SH-SY5Y (cell line): ENCODE data around the gene TARS2.

Experiments
- GATA2 ChIP-seq: IDR thresholded peaks from 2 replicates; pipeline ENCODE4 v1.6.1; 2011; ENCODE audit warnings: mild to moderate bottlenecking, low read depth, low read length
- GATA3 ChIP-seq: IDR thresholded peaks from 2 replicates; pipeline ENCODE4 v1.6.1; 2011; ENCODE audit warnings: low read depth, mild to moderate bottlenecking, low read length, moderate library complexity

TARS2 gene

GRCh38 chr1:150486966-150487762 is at the start of gene TARS2:
TARS2 (plus strand) TSS chr1:150487419; CDS start chr1:150487451, 32 bp downstream.
- TF ChIP-seq GATA3 (no peak), GATA2 (peak; percentile 38; the same call in 1 of the 2 replicates)

GRCh38 chr1:150441121-150441520 is 46.1 kb upstream of the TARS2 start:
- TF ChIP-seq GATA2 (no peak), GATA3 (no peak)

- TF ChIP-seq GATA2, result no peak
- TF ChIP-seq GATA3, result no peak
These were observed 43.0 kb upstream of the TARS2 start for GRCh38 chr1:150444232-150444631.

- TF ChIP-seq GATA3 (no peak), GATA2 (no peak)
These were observed 31.0 kb upstream of the TARS2 start for GRCh38 chr1:150456146-150456647.

- TF ChIP-seq GATA3, result no peak
- no peak for TF ChIP-seq GATA2
These were observed 22.8 kb upstream of the TARS2 start for GRCh38 chr1:150464422-150464826.

- no peak for TF ChIP-seq GATA3
- TF ChIP-seq GATA2, result no peak
These were observed 20.3 kb upstream of the TARS2 start for GRCh38 chr1:150466964-150467363.

- TF ChIP-seq GATA3, result no peak
- TF ChIP-seq GATA2, result no peak
These were observed 17.9 kb upstream of the TARS2 start for GRCh38 chr1:150469291-150469690.

- TF ChIP-seq GATA2, result no peak
These were observed 14.5 kb upstream of the TARS2 start for GRCh38 chr1:150472601-150473200.

- TF ChIP-seq GATA2, result no peak
- no peak for TF ChIP-seq GATA3
These were observed 13.6 kb upstream of the TARS2 start for GRCh38 chr1:150473659-150474058.

GRCh38 chr1:150474869-150475268 is 12.3 kb upstream of the TARS2 start:
- TF ChIP-seq GATA3 (no peak), GATA2 (no peak)

- TF ChIP-seq GATA3 (no peak), GATA2 (no peak)
These were observed 10.5 kb upstream of the TARS2 start for GRCh38 chr1:150476754-150477153.

GRCh38 chr1:150477320-150477719 is 9.9 kb upstream of the TARS2 start:
- TF ChIP-seq GATA2 (no peak), GATA3 (no peak)

- no peak for TF ChIP-seq GATA2
- no peak for TF ChIP-seq GATA3
These were observed 9.5 kb upstream of the TARS2 start for GRCh38 chr1:150477733-150478132.

- TF ChIP-seq GATA2, result no peak
- TF ChIP-seq GATA3, result no peak
These were observed 7.8 kb upstream of the TARS2 start for GRCh38 chr1:150479370-150479769.

GRCh38 chr1:150479927-150480352 is 7.3 kb upstream of the TARS2 start:
- no peak for TF ChIP-seq GATA2

- no peak for TF ChIP-seq GATA3
These were observed 2.8 kb upstream of the TARS2 start for GRCh38 chr1:150484431-150484830.
